Liver (tissue), 3 donors: ENCODE results near the gene ATP13A2.

Experiments
- CTCF ChIP-seq: fragments of 150-350 bp; IDR thresholded peaks from 2 replicates; pipeline ENCODE4 v1.5.1; 2017; ENCODE audit warnings: improper control_type of control experiment, low read depth, low read length; ENCODE audit not compliant: missing input control
- MAX ChIP-seq: IDR thresholded peaks from 2 replicates; pipeline ENCODE4 v1.6.1; 2016; ENCODE audit warnings: antibody characterized with exemption
- TAF1 ChIP-seq: conservative IDR thresholded peaks from 2 replicates; pipeline ENCODE4 v1.6.1; 2016; ENCODE audit warnings: antibody characterized with exemption, mild to moderate bottlenecking
- donor health status: healthy.
- donor health status: healthy.

- TF ChIP-seq CTCF = no peak
- no peak for TF ChIP-seq TAF1
- TF ChIP-seq MAX = no peak
Observed at GRCh38 chr1:17023102-17023501, 11.4 kb upstream of the ATP13A2 start.
